ENCODE results near the gene PRRX1. TPM values are rescaled to one million over a fixed set of nuclear protein-coding genes. Genes with fewer than 3 reads are reported as not detected.

The PRRX1 gene
- total RNA-seq, 1 donor from 2014 or later: 1.5 TPM

DNA sequence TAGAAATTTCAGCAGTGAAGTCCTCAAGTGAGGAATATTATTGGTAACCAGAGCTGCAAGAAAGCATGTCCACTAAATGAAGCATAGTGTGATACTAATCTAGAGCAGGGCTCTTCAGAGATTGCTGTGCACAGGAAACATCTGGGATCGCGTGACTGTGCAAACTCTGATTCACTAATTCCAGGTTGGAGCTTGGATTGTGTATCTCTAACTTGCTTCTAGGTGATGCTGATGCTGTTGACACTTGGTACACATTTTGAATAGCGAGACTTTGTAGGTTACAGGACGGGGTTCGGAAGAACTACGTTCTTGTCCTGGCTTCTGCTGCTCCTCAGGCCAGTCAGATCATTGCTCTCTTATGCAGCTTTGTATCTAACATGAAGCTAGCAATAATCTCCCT is 66.5 kb downstream of the PRRX1 start:
- Mint-ChIP-seq H3K27me3 (peaks cover 43% of the 10 kb centered on the region), H3K27ac (no peak overlapping the region), H3K4me3 (ENCODE audit: low read depth) (no peak overlapping the region), H3K9me3 (ENCODE audit: low read depth) (no peaks in the 10 kb centered on the region), H3K36me3 (ENCODE audit: insufficient read depth) (no peaks in the 10 kb centered on the region), H3K4me1 (ENCODE audit: low read depth) (no peaks in the 10 kb centered on the region)
- TF ChIP-seq CTCF (IDR thresholded peaks at IDR 0.05; ENCODE audit: unreplicated experiment): no peak
- no peak for DNase-seq (ENCODE audit: low spot score, unreplicated experiment)

DNA sequence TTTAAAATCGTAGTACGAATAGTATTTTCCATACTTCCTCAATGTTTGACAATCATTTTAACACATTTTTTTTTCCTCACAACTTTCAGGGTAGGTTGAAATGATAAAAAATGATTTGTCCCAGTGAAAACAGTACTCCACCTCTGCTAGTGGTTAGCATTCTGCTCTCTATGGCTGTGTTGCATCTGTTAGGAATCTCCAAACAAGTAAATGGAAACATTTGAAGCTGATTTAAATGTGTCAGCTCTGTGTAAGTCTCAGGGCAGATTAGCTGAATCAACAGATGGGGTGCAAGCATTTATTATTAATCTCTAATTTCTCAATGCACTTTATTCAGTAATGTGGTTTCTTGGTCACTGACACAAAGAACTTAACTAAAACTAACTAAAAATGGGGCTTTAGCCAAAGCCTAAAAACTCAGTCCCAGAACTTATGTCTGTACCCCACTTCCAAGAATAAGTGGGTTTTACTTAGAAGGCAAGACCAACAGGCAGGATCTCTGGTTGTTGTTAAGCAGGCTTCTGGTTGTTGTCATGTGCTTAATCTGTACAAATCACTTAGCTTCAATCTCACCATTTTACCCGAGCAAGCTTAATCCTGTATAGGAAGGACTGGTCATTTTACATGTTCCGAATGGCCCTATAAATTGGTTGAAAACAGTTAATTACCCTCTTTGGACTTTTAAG is 67.8 kb downstream of the PRRX1 start:
- Mint-ChIP-seq H3K4me3 (ENCODE audit: low read depth) (no peak overlapping the region), H3K9me3 (ENCODE audit: low read depth) (no peaks in the 10 kb centered on the region), H3K36me3 (ENCODE audit: insufficient read depth) (no peaks in the 10 kb centered on the region), H3K27ac (no peak overlapping the region), H3K27me3 (peaks cover 41% of the 10 kb centered on the region), H3K4me1 (ENCODE audit: low read depth) (peaks cover 1% of the 10 kb centered on the region)
- DNase-seq (ENCODE audit: low spot score, unreplicated experiment): no peak
- no peak for TF ChIP-seq CTCF (IDR thresholded peaks at IDR 0.05; ENCODE audit: unreplicated experiment)

DNA sequence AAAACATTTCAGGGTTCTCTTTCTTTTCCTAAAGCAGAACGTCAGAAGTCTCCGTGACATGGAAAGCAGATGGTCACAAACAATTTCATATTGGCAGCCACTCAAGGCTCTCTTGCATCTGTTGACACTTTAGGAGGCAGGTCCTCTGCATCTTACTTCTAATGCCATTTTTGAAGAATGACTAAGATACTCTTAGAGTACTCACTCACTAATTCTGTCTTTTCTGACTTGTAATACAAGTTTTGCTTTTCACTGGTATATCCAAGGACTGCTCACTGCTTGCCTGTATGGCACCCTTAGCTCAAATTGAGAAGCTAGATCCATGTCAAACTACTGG is 68.3 kb downstream of the PRRX1 start:
- Mint-ChIP-seq H3K4me3 (ENCODE audit: low read depth) (no peak overlapping the region), H3K27me3 (peaks cover 39% of the 10 kb centered on the region), H3K36me3 (ENCODE audit: insufficient read depth) (no peaks in the 10 kb centered on the region), H3K27ac (no peak overlapping the region), H3K9me3 (ENCODE audit: low read depth) (no peaks in the 10 kb centered on the region), H3K4me1 (ENCODE audit: low read depth) (peaks cover 2% of the 10 kb centered on the region)
- no peak for DNase-seq (ENCODE audit: low spot score, unreplicated experiment)
- no peak for TF ChIP-seq CTCF (IDR thresholded peaks at IDR 0.05; ENCODE audit: unreplicated experiment)

DNA sequence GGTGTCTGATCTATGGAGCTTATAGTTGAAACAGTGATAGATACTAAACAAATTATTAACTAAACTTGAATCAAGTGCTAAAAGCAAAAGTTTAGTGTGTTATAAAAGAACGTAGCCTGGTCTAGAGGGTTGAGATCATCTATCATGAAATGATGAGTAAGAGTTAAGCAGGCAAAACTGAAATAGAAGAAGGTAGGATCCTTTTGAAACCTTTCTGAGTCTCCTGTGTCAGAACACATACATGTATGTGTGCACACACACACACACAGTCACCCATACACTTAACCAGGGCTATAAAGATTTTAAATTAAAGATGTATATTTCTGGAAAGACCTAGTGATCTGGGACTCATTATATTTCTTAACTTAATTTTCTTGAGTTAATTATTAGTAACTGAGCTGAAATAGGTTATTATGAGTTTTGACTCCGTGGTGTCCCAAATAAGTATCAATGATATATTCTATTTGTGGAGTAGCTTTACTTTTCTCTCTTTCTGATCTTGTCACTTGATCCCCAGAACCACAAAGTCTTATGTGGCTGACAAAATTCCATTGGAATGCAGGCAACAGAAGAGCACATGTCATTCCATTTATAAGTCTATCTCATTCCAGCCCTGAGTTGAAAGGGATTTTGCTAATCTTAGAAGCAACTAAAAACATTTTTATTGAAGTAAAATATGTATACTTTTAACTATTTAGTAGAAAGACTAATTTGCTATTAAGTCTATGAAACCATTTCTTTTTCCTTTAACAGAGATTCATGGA is 70.7 kb downstream of the PRRX1 start:
- no peak for DNase-seq (ENCODE audit: low spot score, unreplicated experiment)
- peaks cover 37% of the 10 kb centered on the region for H3K27me3 Mint-ChIP-seq
- peaks cover 2% of the 10 kb centered on the region for H3K4me1 Mint-ChIP-seq (ENCODE audit: low read depth)
- H3K36me3 Mint-ChIP-seq (ENCODE audit: insufficient read depth): no peaks in the 10 kb centered on the region
- H3K4me3 Mint-ChIP-seq (ENCODE audit: low read depth): no peak overlapping the region
- H3K9me3 Mint-ChIP-seq (ENCODE audit: low read depth): no peaks in the 10 kb centered on the region
- H3K27ac Mint-ChIP-seq: no peak overlapping the region
- no peak for TF ChIP-seq CTCF (IDR thresholded peaks at IDR 0.05; ENCODE audit: unreplicated experiment)

GRCh38 chr1:170735366-170736263 is 71.7 kb downstream of the PRRX1 start:
- H3K4me3 Mint-ChIP-seq (ENCODE audit: low read depth): no peak overlapping the region
- peaks cover 2% of the 10 kb centered on the region for H3K4me1 Mint-ChIP-seq (ENCODE audit: low read depth)
- H3K9me3 Mint-ChIP-seq (ENCODE audit: low read depth): peaks cover 3% of the 10 kb centered on the region
- H3K27me3 Mint-ChIP-seq: peaks cover 32% of the 10 kb centered on the region
- no peak for TF ChIP-seq CTCF (IDR thresholded peaks at IDR 0.05; ENCODE audit: unreplicated experiment)
- no peak for DNase-seq (ENCODE audit: low spot score, unreplicated experiment)
- no peaks in the 10 kb centered on the region for H3K36me3 Mint-ChIP-seq (ENCODE audit: insufficient read depth)
- H3K27ac Mint-ChIP-seq: no peak overlapping the region
